DMS79 (cell line): ENCODE results near the gene ARHGEF12.
A peak's percentile ranks its signal among the peaks of the same experiment; 100 is the strongest.

Experiments
- DNase-seq: peaks from one replicate; lab custom pipeline; 2025; lab: John Stamatoyannopoulos, UW

The ARHGEF12 gene

GRCh38 chr11:120430146-120430545 lies 93.9 kb downstream of the ARHGEF12 start:
- no peak for DNase-seq

GRCh38 chr11:120431633-120432032 lies 95.4 kb downstream of the ARHGEF12 start:
- DNase-seq, result no peak

- DNase-seq, result peak; percentile 40
Measured at GRCh38 chr11:120432056-120433018, 96.1 kb downstream of the ARHGEF12 start.

GRCh38 chr11:120441592-120441991 lies 105.4 kb downstream of the ARHGEF12 start:
- DNase-seq, result no peak

GRCh38 chr11:120442031-120442430 lies 105.8 kb downstream of the ARHGEF12 start:
- no peak for DNase-seq

GRCh38 chr11:120446802-120447201 lies 110.6 kb downstream of the ARHGEF12 start:
- no peak for DNase-seq

GRCh38 chr11:120448240-120448639 lies 112.0 kb downstream of the ARHGEF12 start:
- no peak for DNase-seq

- DNase-seq, result no peak
Measured at GRCh38 chr11:120455487-120455886, 119.3 kb downstream of the ARHGEF12 start.

- DNase-seq, result no peak
Measured at GRCh38 chr11:120457996-120458395, 121.8 kb downstream of the ARHGEF12 start.

GRCh38 chr11:120462825-120463224 lies 126.6 kb downstream of the ARHGEF12 start:
- no peak for DNase-seq

GRCh38 chr11:120465921-120466534 lies 129.8 kb downstream of the ARHGEF12 start:
- DNase-seq, result no peak

GRCh38 chr11:120467627-120468026 lies 131.4 kb downstream of the ARHGEF12 start:
- no peak for DNase-seq

GRCh38 chr11:120471131-120471530 lies 134.9 kb downstream of the ARHGEF12 start:
- no peak for DNase-seq

GRCh38 chr11:120471994-120472393 lies 135.8 kb downstream of the ARHGEF12 start:
- no peak for DNase-seq

- DNase-seq, result no peak
Measured at GRCh38 chr11:120473503-120473902, 137.3 kb downstream of the ARHGEF12 start.

GRCh38 chr11:120482149-120482548 lies 145.9 kb downstream of the ARHGEF12 start:
- no peak for DNase-seq

- no peak for DNase-seq
Measured at GRCh38 chr11:120484722-120485121, 148.5 kb downstream of the ARHGEF12 start.

- no peak for DNase-seq
Measured at GRCh38 chr11:120486138-120486537, 149.9 kb downstream of the ARHGEF12 start.

GRCh38 chr11:120489799-120490198 lies 153.6 kb downstream of the ARHGEF12 start:
- no peak for DNase-seq

- DNase-seq, result no peak
Measured at GRCh38 chr11:120492486-120492885, 156.3 kb downstream of the ARHGEF12 start.

- no peak for DNase-seq
Measured at GRCh38 chr11:120494595-120494994, 158.4 kb downstream of the ARHGEF12 start.

GRCh38 chr11:120499088-120499487 lies 162.9 kb downstream of the ARHGEF12 start:
- DNase-seq, result no peak

GRCh38 chr11:120499859-120500258 lies 163.6 kb downstream of the ARHGEF12 start:
- no peak for DNase-seq
